SK-N-MC (cell line): ENCODE results near the gene DHFR2.
"Not testable (repeated sequence)": the region's sequence is repeated elsewhere in the genome, so short reads cannot be mapped to it uniquely, and the experiment has no call there.

Experiments used
- DNase-seq: peaks from one replicate; pipeline ENCODE4 v3.0.0-alpha.2; 2011; ENCODE audit warnings: low read depth, low spot score
- H3K27ac ChIP-seq: fragments of 200-600 bp; sonication (generic); 2 replicates; pipeline ENCODE4 v1.5.1; 2016; ENCODE audit warnings: mixed run types
- H3K36me3 ChIP-seq: fragments of 200-600 bp; sonication (generic); 2 replicates; pipeline ENCODE4 v1.6.1; 2017; ENCODE audit warnings: antibody characterized with exemption, low read length, mixed read lengths; ENCODE audit not compliant: insufficient read depth
- H3K4me3 ChIP-seq: fragments of 200-600 bp; sonication (generic); 2 replicates; pipeline ENCODE4 v1.5.1; 2016
- H3K9ac ChIP-seq: fragments of 200-600 bp; sonication (generic); 2 replicates; pipeline ENCODE4 v1.8.0; 2017; ENCODE audit warnings: mixed run types, mixed read lengths; ENCODE audit not compliant: insufficient read length
- H3K9me3 ChIP-seq: fragments of 200-600 bp; sonication (generic); 2 replicates; pipeline ENCODE4 v1.6.1; 2017; ENCODE audit warnings: low read depth, mild to moderate bottlenecking, antibody characterized with exemption, low read length, moderate library complexity, mixed read lengths
- EZH2 ChIP-seq: fragments of 200-600 bp; sonication (generic); IDR thresholded peaks from one replicate; pipeline ENCODE4 v1.6.1; 2017; ENCODE audit warnings: antibody characterized with exemption
- FOXP2 ChIP-seq: optimal IDR thresholded peaks from 2 replicates; pipeline ENCODE3; 2011; ENCODE audit warnings: mild to moderate bottlenecking, moderate library complexity; ENCODE audit not compliant: insufficient read depth; ENCODE audit errors: extremely low read length, control extremely low read depth
- POLR2AphosphoS5 ChIP-seq: IDR thresholded peaks from 2 replicates; pipeline ENCODE4 v1.6.1; 2012; ENCODE audit warnings: mild to moderate bottlenecking, low read depth, low read length, borderline replicate concordance

The DHFR2 gene

GRCh38 chr3:94062513-94063404 is at the start of gene DHFR2, which contains the start of gene NSUN3:
Gene DHFR2 (minus strand): TSS chr3:94062916. CDS start chr3:94061511, 1,405 bp downstream.
Gene NSUN3 (plus strand): TSS chr3:94063061. CDS start chr3:94063127, 66 bp downstream.
- peak within 1 kb of the TSS; percentile 92 for H3K4me3 ChIP-seq
- H3K27ac ChIP-seq, result peak within 1 kb of the TSS; percentile 83
- DNase-seq, result peak; percentile 87

GRCh38 chr3:94110854-94111253 is 48.1 kb upstream of the DHFR2 start:
- Histone ChIP-seq H3K4me3 (no peak overlapping the region), H3K9ac (no peak overlapping the region), H3K27ac (no peak overlapping the region), H3K9me3 (no peaks in the 10 kb centered on the region), H3K36me3 (no peaks in the 10 kb centered on the region)
- DNase-seq, result no peak
- TF ChIP-seq POLR2AphosphoS5 (no peak), FOXP2 (no peak), EZH2 (no peak)

More at GRCh38 chr3:94062513-94063404, at the start of gene DHFR2, which contains the start of gene NSUN3:
- Histone ChIP-seq H3K9me3 (no peaks in the 10 kb centered on the region), H3K9ac (peak within 1 kb of the TSS; percentile 100), H3K36me3 (peaks cover 22% of the 10 kb centered on the region)
- TF ChIP-seq EZH2 (no peak), POLR2AphosphoS5 (peak; percentile 95), FOXP2 (peak; percentile 71)

GRCh38 chr3:94110232-94110631 is 47.5 kb upstream of the DHFR2 start:
- not testable (repeated sequence) for H3K9me3 ChIP-seq, H3K9ac ChIP-seq, DNase-seq, H3K4me3 ChIP-seq, H3K27ac ChIP-seq, H3K36me3 ChIP-seq

- DNase-seq, result no peak
- peaks cover 5% of the 10 kb centered on the region; the same call in 1 of the 2 replicates for H3K36me3 ChIP-seq
- no peak overlapping the region for H3K4me3 ChIP-seq
- H3K9me3 ChIP-seq, result no peaks in the 10 kb centered on the region
- no peak overlapping the region for H3K9ac ChIP-seq
- H3K27ac ChIP-seq, result no peak overlapping the region
- no peak for TF ChIP-seq POLR2AphosphoS5
- no peak for TF ChIP-seq FOXP2
- no peak for TF ChIP-seq EZH2
Measured at GRCh38 chr3:94106268-94106667, 43.6 kb upstream of the DHFR2 start.

- Histone ChIP-seq H3K36me3 (peaks cover 16% of the 10 kb centered on the region), H3K4me3 (no peak overlapping the region), H3K9me3 (no peaks in the 10 kb centered on the region), H3K27ac (no peak overlapping the region), H3K9ac (no peak overlapping the region)
- TF ChIP-seq POLR2AphosphoS5 (no peak), EZH2 (no peak), FOXP2 (no peak)
- DNase-seq, result no peak
Measured at GRCh38 chr3:94101860-94102259, 39.1 kb upstream of the DHFR2 start.

- no peak overlapping the region for H3K4me3 ChIP-seq
- TF ChIP-seq FOXP2, result no peak
- no peak for TF ChIP-seq EZH2
- TF ChIP-seq POLR2AphosphoS5, result no peak
- DNase-seq, result no peak
- no peak overlapping the region for H3K27ac ChIP-seq
- no peak overlapping the region for H3K9ac ChIP-seq
- H3K36me3 ChIP-seq, result peaks cover 28% of the 10 kb centered on the region
- H3K9me3 ChIP-seq, result no peaks in the 10 kb centered on the region
Measured at GRCh38 chr3:94099311-94099710, 36.6 kb upstream of the DHFR2 start.

GRCh38 chr3:94098452-94098851 is 35.7 kb upstream of the DHFR2 start:
- no peaks in the 10 kb centered on the region for H3K9me3 ChIP-seq
- DNase-seq, result no peak
- peaks cover 26% of the 10 kb centered on the region for H3K36me3 ChIP-seq
- H3K9ac ChIP-seq, result no peak overlapping the region
- H3K4me3 ChIP-seq, result no peak overlapping the region
- no peak for TF ChIP-seq EZH2
- no peak for TF ChIP-seq POLR2AphosphoS5
- TF ChIP-seq FOXP2, result no peak
- no peak overlapping the region; the same call in 1 of the 2 replicates for H3K27ac ChIP-seq

- no peak overlapping the region for H3K9ac ChIP-seq
- H3K27ac ChIP-seq, result no peak overlapping the region
- no peak for DNase-seq
- no peaks in the 10 kb centered on the region for H3K9me3 ChIP-seq
- H3K4me3 ChIP-seq, result no peak overlapping the region
- peaks cover 22% of the 10 kb centered on the region for H3K36me3 ChIP-seq
- TF ChIP-seq POLR2AphosphoS5 (no peak), EZH2 (no peak), FOXP2 (no peak)
Measured at GRCh38 chr3:94095111-94095510, 32.4 kb upstream of the DHFR2 start.
